GM18861 (cell line): Measurements from ENCODE around the gene PDE1C.
"Not testable (repeated sequence)": the region's sequence is repeated elsewhere in the genome, so short reads cannot be mapped to it uniquely, and the experiment has no call there.

Source experiments
- ATAC-seq: cut with Tn5 transposase; IDR thresholded peaks from one replicate; pipeline ENCODE4 v1.9.1; 2021; ENCODE audit not compliant: unreplicated experiment

Gene PDE1C

GRCh38 chr7:32045228-32045627 lies 25.0 kb downstream of the PDE1C start:
- no peak for ATAC-seq

DNA sequence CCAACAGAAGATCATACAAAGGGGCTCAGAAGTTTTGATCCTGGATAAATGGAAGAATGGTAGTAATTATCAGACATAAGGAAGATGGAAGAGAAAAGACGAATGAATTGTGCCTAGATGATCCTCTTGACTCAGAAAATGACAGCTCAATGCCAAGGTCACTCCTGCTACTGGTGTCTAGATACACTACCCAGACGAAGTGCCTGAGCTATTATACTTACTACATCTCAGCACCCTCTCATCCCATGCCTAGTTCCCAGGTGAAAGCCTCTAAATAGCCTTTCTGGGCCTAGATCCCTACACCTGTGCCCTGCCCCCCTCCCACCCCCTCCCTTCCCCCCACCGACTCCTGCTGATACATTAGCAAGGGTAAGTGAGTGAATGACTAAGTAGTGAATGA lies 25.5 kb downstream of the PDE1C start:
- no peak for ATAC-seq

GRCh38 chr7:32043688-32044087 lies 26.5 kb downstream of the PDE1C start:
- ATAC-seq = peak; percentile 69

- ATAC-seq = no peak
Measured at GRCh38 chr7:32042900-32043299, 27.3 kb downstream of the PDE1C start.

- no peak for ATAC-seq
Measured at GRCh38 chr7:32039000-32039756, 31.0 kb downstream of the PDE1C start.

GRCh38 chr7:32037650-32038198 lies 32.5 kb downstream of the PDE1C start:
- ATAC-seq = peak; percentile 91

- ATAC-seq = peak; percentile 49
Measured at GRCh38 chr7:32036557-32036956, 33.6 kb downstream of the PDE1C start.

- ATAC-seq = no peak
Measured at GRCh38 chr7:32034052-32034451, 36.2 kb downstream of the PDE1C start.

- ATAC-seq = no peak
Measured at GRCh38 chr7:32033006-32033405, 37.2 kb downstream of the PDE1C start.

- no peak for ATAC-seq
Measured at GRCh38 chr7:32032211-32032610, 38.0 kb downstream of the PDE1C start.

- no peak for ATAC-seq
Measured at GRCh38 chr7:32030904-32031692, 39.1 kb downstream of the PDE1C start.

DNA sequence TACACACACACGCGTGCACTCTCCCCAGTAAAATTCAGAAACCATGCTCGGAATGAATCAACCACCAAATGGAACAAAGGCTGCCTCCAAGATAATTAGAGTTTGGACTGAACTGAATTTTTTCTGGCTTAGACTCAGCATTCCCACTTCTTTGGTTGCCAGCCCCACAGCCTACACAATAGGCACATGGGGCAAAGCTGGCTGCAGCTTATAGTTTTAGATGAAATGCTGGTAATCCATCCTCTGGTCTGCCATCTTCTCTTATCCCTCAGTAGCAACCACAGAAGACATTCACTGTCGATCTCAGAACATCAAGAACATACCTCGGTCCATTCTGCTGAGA lies 44.2 kb downstream of the PDE1C start:
- no peak for ATAC-seq

DNA sequence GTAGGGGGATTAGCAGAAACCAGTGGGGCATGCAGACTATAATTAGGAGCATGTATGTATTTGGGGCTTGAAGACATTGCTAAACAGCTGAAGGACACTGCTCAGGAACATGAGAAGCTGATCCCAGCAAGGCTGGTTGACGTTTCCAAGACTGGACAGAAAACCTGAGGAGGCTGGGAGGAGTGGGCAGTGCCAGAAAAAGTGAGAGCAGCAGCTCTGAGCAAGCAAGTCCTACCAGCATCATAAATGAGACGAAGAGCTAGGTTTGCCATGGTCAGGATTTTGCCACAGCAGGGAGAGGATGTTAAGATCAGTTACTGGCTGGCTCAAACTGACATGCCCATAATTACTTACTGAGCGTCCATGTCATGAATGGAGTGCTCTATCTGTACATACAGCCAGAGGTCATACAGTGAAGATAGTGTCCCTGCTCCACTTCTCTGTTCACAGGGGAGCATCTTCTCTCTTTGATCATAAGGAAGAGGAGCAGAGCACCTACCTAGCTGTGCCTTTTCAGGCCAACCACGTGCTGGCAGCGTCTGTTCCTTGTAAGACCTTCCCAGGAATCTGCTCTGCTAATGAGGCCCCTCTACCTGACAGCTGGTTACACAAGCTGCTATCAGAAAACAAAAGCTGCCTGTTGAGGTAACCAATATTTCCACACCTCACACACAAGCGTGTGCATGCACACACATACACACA lies 44.7 kb downstream of the PDE1C start:
- no peak for ATAC-seq

DNA sequence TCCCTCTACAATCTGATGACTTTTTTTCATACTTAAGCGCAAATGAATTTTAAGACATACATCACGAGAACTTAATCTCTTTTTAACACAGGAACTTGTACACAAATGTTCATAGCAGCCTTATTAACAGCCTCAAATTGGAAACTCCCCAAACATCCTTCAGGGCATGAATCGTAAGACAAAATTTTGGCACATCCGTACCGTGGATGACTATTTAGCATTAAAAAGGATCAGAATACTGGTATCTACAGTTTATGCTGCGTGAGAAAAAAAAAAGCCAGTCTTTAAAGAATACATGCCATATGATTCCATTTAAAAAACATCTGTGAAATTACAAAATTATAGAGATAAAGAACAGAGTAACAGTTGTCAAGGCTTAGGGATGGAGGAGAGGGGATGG lies 46.8 kb downstream of the PDE1C start:
- ATAC-seq = no peak

DNA sequence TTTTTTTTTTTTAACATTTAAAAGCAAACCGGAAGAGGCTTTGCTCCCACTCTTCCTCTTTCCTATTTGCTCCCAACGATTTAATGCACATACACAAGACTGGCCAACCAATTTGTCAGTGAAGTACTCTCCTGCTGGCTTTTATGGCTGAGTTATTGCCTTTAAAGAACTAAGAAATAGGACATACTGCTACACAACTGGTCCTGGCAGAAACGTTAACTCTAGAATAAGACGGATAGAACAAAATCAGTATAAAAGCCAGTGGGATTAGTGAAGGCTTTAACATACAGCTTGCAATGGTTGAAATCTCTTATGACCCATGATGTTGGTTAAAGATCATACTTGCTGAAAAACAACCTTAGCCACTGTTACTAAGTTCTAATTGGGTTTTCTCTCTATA lies 47.2 kb downstream of the PDE1C start:
- ATAC-seq = no peak

- ATAC-seq = no peak
Measured at GRCh38 chr7:32020551-32021159, 49.6 kb downstream of the PDE1C start.

GRCh38 chr7:32018845-32019578 lies 51.2 kb downstream of the PDE1C start:
- ATAC-seq = no peak

DNA sequence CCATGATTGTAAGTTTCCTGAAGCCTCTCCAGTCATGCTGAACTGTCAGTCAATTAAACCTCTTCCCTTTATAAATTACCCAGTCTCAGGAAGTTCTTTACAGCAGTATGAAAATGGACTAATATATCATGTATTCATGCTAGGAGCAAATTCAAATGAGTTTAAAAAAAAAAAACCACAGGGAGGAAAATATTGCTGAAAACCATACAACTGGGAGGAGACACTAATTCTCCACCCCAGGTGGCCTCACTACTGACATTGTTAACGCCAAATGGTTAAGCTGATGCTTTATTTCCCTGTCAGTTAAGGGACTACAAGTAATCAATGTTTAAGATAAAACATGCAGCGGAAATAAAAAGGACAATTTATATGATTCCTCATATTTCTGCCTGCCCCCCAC lies 55.1 kb downstream of the PDE1C start:
- ATAC-seq = no peak

GRCh38 chr7:32013471-32013870 lies 56.7 kb downstream of the PDE1C start:
- not testable (repeated sequence) for ATAC-seq

DNA sequence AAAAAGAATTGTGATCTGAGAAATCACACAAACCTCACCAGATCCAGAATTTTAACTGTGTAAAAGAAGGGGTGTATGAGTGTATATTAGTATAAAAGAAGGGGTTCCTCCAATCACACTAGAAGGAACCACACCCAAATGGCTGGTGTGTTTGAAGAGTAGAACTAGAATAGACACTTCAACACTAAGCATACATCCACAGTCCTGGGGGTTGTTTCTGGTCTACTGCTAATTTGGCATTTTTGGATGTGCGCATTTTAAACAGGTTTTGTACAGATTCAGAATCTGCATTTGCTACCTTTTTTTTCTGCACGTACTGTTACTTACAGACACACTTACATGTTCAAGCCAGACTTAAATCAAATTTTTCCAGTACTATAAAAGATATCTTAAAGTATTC lies 64.6 kb downstream of the PDE1C start:
- no peak for ATAC-seq

DNA sequence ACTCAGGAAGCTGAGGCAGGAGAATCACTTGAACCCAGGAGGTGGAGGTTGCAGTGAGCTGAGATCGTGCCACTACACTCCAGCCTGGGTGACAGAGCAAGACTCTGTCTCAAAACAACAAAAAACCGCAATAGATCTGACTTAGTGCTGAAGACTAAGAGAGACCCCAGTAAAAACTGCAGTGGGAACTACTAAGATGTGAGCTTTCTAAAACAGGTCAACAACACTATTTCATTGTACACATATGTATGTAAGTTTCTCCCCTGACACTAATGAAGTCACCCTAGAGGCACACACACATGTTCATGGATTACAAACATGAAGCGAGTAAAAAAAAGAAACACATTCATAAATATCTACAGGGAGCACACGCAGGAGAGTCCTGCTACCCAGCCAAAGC lies 68.3 kb downstream of the PDE1C start:
- no peak for ATAC-seq
